GM18858 (cell line): Measurements from ENCODE around the gene CDC42EP5.

Experiments
- ATAC-seq: cut with Tn5 transposase; IDR thresholded peaks from one replicate; pipeline ENCODE4 v1.9.1; 2021; ENCODE audit not compliant: unreplicated experiment

CDC42EP5 gene

GRCh38 chr19:54428323-54429175 is 44.5 kb downstream of the CDC42EP5 start:
- ATAC-seq = no peak

- no peak for ATAC-seq
Observed at GRCh38 chr19:54427586-54427985, 45.5 kb downstream of the CDC42EP5 start.

GRCh38 chr19:54426291-54426931 is 46.7 kb downstream of the CDC42EP5 start:
- no peak for ATAC-seq

GRCh38 chr19:54425382-54425723 is 47.7 kb downstream of the CDC42EP5 start:
- ATAC-seq = no peak

- ATAC-seq = no peak
Observed at GRCh38 chr19:54424660-54425381, 48.3 kb downstream of the CDC42EP5 start.

GRCh38 chr19:54424201-54424600 is 48.9 kb downstream of the CDC42EP5 start:
- no peak for ATAC-seq

- no peak for ATAC-seq
Observed at GRCh38 chr19:54422136-54422535, 51.0 kb downstream of the CDC42EP5 start.

GRCh38 chr19:54421521-54421920 is 51.6 kb downstream of the CDC42EP5 start:
- no peak for ATAC-seq

GRCh38 chr19:54421169-54421516 is 52.0 kb downstream of the CDC42EP5 start:
- ATAC-seq = no peak

- no peak for ATAC-seq
Observed at GRCh38 chr19:54420383-54421168, 52.5 kb downstream of the CDC42EP5 start.

- no peak for ATAC-seq
Observed at GRCh38 chr19:54420068-54420382, 53.1 kb downstream of the CDC42EP5 start.

- ATAC-seq = no peak
Observed at GRCh38 chr19:54418930-54419800, 53.9 kb downstream of the CDC42EP5 start.

- no peak for ATAC-seq
Observed at GRCh38 chr19:54418030-54418929, 54.8 kb downstream of the CDC42EP5 start.

GRCh38 chr19:54416695-54417491 is 56.2 kb downstream of the CDC42EP5 start:
- no peak for ATAC-seq

GRCh38 chr19:54415901-54416673 is 57.0 kb downstream of the CDC42EP5 start:
- ATAC-seq = no peak

GRCh38 chr19:54415208-54415900 is 57.7 kb downstream of the CDC42EP5 start, which contains the start of gene TTYH1:
Gene TTYH1 (plus strand): TSS chr19:54415464. CDS start chr19:54415553, 89 bp downstream.
- ATAC-seq = no peak
